Measurements from ENCODE around the gene CSF3R. TPM values are rescaled to one million over a fixed set of nuclear protein-coding genes. Genes with fewer than 3 reads are reported as not detected.

CSF3R gene
- total and polyA plus RNA-seq, 9 of the 15 experiments (the other 6 are each of a cell fraction or from before 2014, with no cell fraction given): 0.21 to 0.86 (median 0.40) TPM; not detected in 1

DNA sequence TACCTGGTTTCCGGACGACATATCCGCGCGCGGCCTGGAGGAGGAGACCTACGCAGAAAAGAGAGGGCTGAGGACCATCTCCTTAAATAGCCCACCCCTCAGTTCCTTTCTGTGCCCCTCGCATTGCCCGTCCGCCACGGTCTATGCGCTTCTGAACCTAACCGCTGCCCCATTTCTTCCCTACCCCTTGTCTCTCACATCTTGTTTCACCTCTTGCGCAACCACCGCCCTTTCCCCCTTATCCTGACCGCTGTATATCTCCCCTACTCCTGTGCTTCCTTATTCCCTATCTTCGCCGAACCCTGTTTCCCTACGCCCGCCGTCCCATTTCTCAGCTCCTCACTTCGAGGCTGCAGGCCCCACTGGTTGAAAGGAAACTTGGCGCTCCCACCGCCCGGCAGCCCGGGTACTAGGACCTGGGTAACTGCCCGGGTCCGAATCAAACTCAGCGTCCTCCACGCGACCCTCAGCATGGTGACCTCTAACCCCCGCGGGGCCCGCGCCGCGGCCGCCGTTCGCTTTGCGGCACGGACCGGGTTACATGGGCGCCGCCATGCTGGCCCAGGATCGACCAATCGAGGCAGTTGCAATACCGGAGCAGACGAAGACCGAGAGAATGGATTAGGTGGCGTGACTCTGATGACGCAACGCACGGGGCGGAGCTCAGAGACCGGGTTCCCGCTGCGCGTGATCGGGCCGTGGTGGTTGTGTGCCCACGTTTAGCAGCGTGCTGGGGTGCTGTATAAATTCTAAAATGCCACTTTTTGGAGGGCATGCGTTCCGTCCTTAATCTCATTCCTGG, 18.7 kb downstream of the CSF3R start, which contains the start of gene MRPS15 (continued):
- TF ChIP-seq SRSF1 (IDR thresholded peaks at IDR 0.05; ENCODE audit: low read depth, low read length) (no peak), RB1 (IDR thresholded peaks at IDR 0.05; ENCODE audit: low read depth) (peak; percentile 97), ZC3H4 (CRISPR knock-in tag; IDR thresholded peaks at IDR 0.05; ENCODE audit: borderline replicate concordance) (no peak), GABPB1 (CRISPR knock-in tag; IDR thresholded peaks at IDR 0.05) (peak; percentile 88), PTTG1 (tag; IDR thresholded peaks at IDR 0.05; ENCODE audit: low read depth) (no peak), KLF10 (CRISPR knock-in tag; IDR thresholded peaks at IDR 0.05) (no peak), MYNN (IDR thresholded peaks at IDR 0.05) (no peak), MYNN (CRISPR knock-in tag; IDR thresholded peaks at IDR 0.05) (no peak), ID3 (CRISPR knock-in tag; IDR thresholded peaks at IDR 0.05) (no peak), ID3 (tag; IDR thresholded peaks at IDR 0.05) (peak; percentile 88), CXXC5 (CRISPR knock-in tag; IDR thresholded peaks at IDR 0.05) (peak; percentile 97), ATF1 (CRISPR knock-in tag; IDR thresholded peaks at IDR 0.05) (peak; percentile 83), ATF1 (tag; IDR thresholded peaks at IDR 0.05) (peak; percentile 98), IRF1 (CRISPR knock-in tag; IDR thresholded peaks at IDR 0.05; ENCODE audit: borderline replicate concordance) (0 out of 2 replicates have a peak, but pooled peaks have one; percentile 73), MAZ (CRISPR knock-in tag; conservative IDR thresholded peaks at IDR 0.05 in 1 of 2, IDR thresholded peaks at IDR 0.05 in 1 of 2) (peak; percentile 78 to 92), HOXB6 (CRISPR knock-in tag; IDR thresholded peaks at IDR 0.05; ENCODE audit: borderline replicate concordance) (no peak), CC2D1A (IDR thresholded peaks at IDR 0.05) (peak; percentile 57), SETDB1 (IDR thresholded peaks at IDR 0.05; ENCODE audit: low read length) (no peak), POU5F1 (IDR thresholded peaks at IDR 0.05; ENCODE audit: borderline replicate concordance, low read depth, low read length, partially characterized antibody) (peak; percentile 55), ZNF589 (CRISPR knock-in tag; IDR thresholded peaks at IDR 0.05; ENCODE audit: low read depth) (peak; percentile 79; the same call in 1 of the 2 replicates), PHF20 (IDR thresholded peaks at IDR 0.05; ENCODE audit: partially characterized antibody) (peak; percentile 100), FOXJ2 (tag; IDR thresholded peaks at IDR 0.05) (peak; percentile 80; the same call in 1 of the 2 replicates), BCLAF1 (IDR thresholded peaks at IDR 0.05; ENCODE audit: borderline replicate concordance in 1 of 2, control insufficient read depth in 1 of 2, low read depth in 2 of 2, low read length in 1 of 2) (peak in 1 of 2 experiments; percentile 74; a peak in 2 of 4 replicates)
- TF ChIP-seq, protein P1, sequence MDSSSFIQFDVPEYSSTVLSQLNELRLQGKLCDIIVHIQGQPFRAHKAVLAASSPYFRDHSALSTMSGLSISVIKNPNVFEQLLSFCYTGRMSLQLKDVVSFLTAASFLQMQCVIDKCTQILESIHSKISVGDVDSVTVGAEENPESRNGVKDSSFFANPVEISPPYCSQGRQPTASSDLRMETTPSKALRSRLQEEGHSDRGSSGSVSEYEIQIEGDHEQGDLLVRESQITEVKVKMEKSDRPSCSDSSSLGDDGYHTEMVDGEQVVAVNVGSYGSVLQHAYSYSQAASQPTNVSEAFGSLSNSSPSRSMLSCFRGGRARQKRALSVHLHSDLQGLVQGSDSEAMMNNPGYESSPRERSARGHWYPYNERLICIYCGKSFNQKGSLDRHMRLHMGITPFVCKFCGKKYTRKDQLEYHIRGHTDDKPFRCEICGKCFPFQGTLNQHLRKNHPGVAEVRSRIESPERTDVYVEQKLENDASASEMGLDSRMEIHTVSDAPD (CRISPR knock-in tag; IDR thresholded peaks at IDR 0.05): no peak

All from K562 (cell line).